Thyroid gland (tissue), 4 donors: ENCODE results near the gene GOLT1A. TPM values are rescaled to one million over a fixed set of nuclear protein-coding genes. Genes with fewer than 3 reads are reported as not detected.

Source experiments
- DNase-seq, 2 donors: peaks; one replicate each; pipeline ENCODE4 v3.0.0-alpha.2; 2019
- H3K27ac ChIP-seq, 3 donors: fragments of 200-600 bp; sonication (generic); 1 replicate in 2 of 3; 2 replicates in 1 of 3; pipeline ENCODE4 v1.5.1; 2016 to 2019; ENCODE audit warnings: mild to moderate bottlenecking in 1 of 3, moderate library complexity in 1 of 3
- H3K27me3 ChIP-seq: fragments of 200-600 bp; sonication (generic); one replicate; pipeline ENCODE4 v1.5.1; 2019
- H3K36me3 ChIP-seq, 2 donors: fragments of 200-600 bp; sonication (generic); one replicate each; pipeline ENCODE4 v1.5.1; 2016 to 2019
- H3K4me1 ChIP-seq, 2 donors: fragments of 200-600 bp; sonication (generic); one replicate each; pipeline ENCODE4 v1.5.1; 2017 to 2019
- H3K4me3 ChIP-seq, 3 donors: fragments of 200-600 bp; sonication (generic); replicated peaks in 1 of 3; 1 replicate in 2 of 3; 2 replicates in 1 of 3; pipeline ENCODE4 v1.5.1; 2016; ENCODE audit warnings: mild to moderate bottlenecking in 1 of 3
- H3K9me3 ChIP-seq: fragments of 200-600 bp; sonication (generic); one replicate; pipeline ENCODE4 v1.5.1; 2017
- POLR2A ChIP-seq, 2 donors: fragments of 450-650 bp; IDR thresholded peaks; one replicate each; pipeline ENCODE4 v1.6.1; 2017; ENCODE audit warnings: antibody characterized with exemption in 2 of 2, mild to moderate bottlenecking in 2 of 2, moderate library complexity in 1 of 2
- WGBS, 2 donors: methylation state at CpG; one replicate each; pipeline ENCODE4 v1.1.5; 2017; 5-methylcytosine and 5-hydroxymethylcytosine counted together
- intact Hi-C: fragments of 100-400 bp; cut with DNase I; formaldehyde crosslinking; loops from one replicate; pipeline ENCODE4 v1.15.1; 2023
- total RNA-seq, 4 donors: library from RNA; depleted of rRNA; stranded (reverse); fragments of >200 nt; gene quantifications; one replicate each; pipeline ENCODE4 v1.2.3, GENCODE V29; 2016
- TF ChIP-seq, protein P1 (sequence below), 6 experiments: fragments of 200-600 bp in 3 of 6; fragments of 450-650 bp in 3 of 6; sonication (generic) in 3 of 6; IDR thresholded peaks; one replicate each; pipeline ENCODE4 v1.5.1; 2016 to 2019; ENCODE audit warnings: antibody characterized with exemption in 6 of 6, mild to moderate bottlenecking in 2 of 6, inconsistent platforms in 1 of 6, moderate library complexity in 1 of 6

GOLT1A gene
- total RNA-seq, 4 donors from 2014 or later: 0.45 TPM; not detected in 3

GRCh38 chr1:204196068-204196795, 17.6 kb downstream of the GOLT1A start, which contains the start of gene KISS1:
Gene KISS1 (minus strand): TSS chr1:204196491. CDS start chr1:204192876, 3,615 bp downstream.
- no peaks in the 10 kb centered on the region for H3K27me3 ChIP-seq
- no peaks in the 10 kb centered on the region for H3K36me3 ChIP-seq
- no peak within 1 kb of the TSS for H3K27ac ChIP-seq
- WGBS, 2 donors: 25 to 42% methylated on average over 13 to 16 of the region's 18 CpGs
- intact Hi-C loops: no loop called here
- TF ChIP-seq, protein P1, sequence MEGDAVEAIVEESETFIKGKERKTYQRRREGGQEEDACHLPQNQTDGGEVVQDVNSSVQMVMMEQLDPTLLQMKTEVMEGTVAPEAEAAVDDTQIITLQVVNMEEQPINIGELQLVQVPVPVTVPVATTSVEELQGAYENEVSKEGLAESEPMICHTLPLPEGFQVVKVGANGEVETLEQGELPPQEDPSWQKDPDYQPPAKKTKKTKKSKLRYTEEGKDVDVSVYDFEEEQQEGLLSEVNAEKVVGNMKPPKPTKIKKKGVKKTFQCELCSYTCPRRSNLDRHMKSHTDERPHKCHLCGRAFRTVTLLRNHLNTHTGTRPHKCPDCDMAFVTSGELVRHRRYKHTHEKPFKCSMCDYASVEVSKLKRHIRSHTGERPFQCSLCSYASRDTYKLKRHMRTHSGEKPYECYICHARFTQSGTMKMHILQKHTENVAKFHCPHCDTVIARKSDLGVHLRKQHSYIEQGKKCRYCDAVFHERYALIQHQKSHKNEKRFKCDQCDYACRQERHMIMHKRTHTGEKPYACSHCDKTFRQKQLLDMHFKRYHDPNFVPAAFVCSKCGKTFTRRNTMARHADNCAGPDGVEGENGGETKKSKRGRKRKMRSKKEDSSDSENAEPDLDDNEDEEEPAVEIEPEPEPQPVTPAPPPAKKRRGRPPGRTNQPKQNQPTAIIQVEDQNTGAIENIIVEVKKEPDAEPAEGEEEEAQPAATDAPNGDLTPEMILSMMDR (IDR thresholded peaks at IDR 0.05): no peak
- no peak for TF ChIP-seq POLR2A (IDR thresholded peaks at IDR 0.05)
- no peaks in the 10 kb centered on the region for H3K4me1 ChIP-seq
- no peak for DNase-seq
- no peak within 1 kb of the TSS for H3K4me3 ChIP-seq
- H3K9me3 ChIP-seq: no peaks in the 10 kb centered on the region

DNA sequence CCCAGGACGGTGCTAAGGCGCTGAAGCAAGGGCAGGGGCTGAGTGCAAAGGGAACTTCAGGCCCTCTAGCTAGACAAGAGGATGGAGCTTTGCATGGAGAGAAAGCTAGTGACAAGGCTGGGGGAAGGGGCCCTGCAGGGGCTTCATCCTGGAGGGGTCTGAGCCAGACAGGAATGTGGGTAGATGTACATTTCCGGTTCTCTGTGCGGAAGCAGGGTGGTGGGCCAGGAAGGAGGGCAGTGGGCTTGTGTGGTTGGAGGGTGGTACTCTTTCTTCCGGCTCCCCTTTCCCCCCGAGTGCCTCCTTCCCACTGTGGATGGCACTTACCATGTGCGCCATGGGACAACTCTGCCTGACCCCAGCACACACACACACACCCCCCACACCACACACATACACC, 19.0 kb downstream of the GOLT1A start:
- Histone ChIP-seq H3K4me1 (peaks cover 0 to 7% of the 10 kb centered on the region in 2 donors), H3K9me3 (no peaks in the 10 kb centered on the region), H3K4me3 (no peak overlapping the region), H3K27me3 (no peaks in the 10 kb centered on the region), H3K36me3 (no peaks in the 10 kb centered on the region), H3K27ac (no peak overlapping the region)
- intact Hi-C loops: no loop called here
- DNase-seq: no peak
- no peak for TF ChIP-seq POLR2A (IDR thresholded peaks at IDR 0.05)
- TF ChIP-seq, protein P1 (IDR thresholded peaks at IDR 0.05): no peak
- 68 to 83% methylated on average over 7 of the region's 7 CpGs for WGBS, 2 donors

DNA sequence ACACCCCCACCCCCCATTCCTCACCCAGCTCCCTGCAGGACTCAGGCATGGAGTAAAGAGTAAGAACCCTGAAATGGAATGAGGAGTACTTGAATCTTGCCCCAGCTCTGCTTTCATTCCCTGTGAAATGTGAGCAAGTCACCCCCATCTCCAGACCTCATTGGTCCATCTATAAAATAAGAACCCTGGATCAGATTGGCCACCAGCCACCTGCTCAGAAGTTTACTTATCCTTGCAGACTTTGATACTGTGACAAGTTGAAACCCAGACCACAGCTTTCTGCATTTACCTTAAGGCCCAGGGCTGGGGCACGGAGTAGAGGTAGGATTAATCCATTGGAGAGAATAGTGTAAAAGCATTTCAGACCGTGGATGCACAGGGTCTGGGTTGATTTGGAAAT, 19.7 kb downstream of the GOLT1A start:
- intact Hi-C loops: no loop called here
- 65 to 73% methylated on average over 2 of the region's 2 CpGs for WGBS, 2 donors
- Histone ChIP-seq H3K4me1 (peaks cover 0 to 7% of the 10 kb centered on the region in 2 donors), H3K27me3 (no peaks in the 10 kb centered on the region), H3K27ac (no peak overlapping the region), H3K9me3 (no peaks in the 10 kb centered on the region), H3K36me3 (no peaks in the 10 kb centered on the region), H3K4me3 (no peak overlapping the region)
- DNase-seq: no peak
- TF ChIP-seq POLR2A (IDR thresholded peaks at IDR 0.05): no peak
- TF ChIP-seq, protein P1 (IDR thresholded peaks at IDR 0.05): no peak

GRCh38 chr1:204192589-204193352, 21.0 kb downstream of the GOLT1A start:
- intact Hi-C loops: no loop called here
- H3K9me3 ChIP-seq: no peaks in the 10 kb centered on the region
- H3K27ac ChIP-seq: no peak overlapping the region
- H3K27me3 ChIP-seq: no peaks in the 10 kb centered on the region
- WGBS, 2 donors: 64 to 90% methylated on average over 3 of the region's 3 CpGs
- DNase-seq: no peak
- TF ChIP-seq, protein P1 (IDR thresholded peaks at IDR 0.05): no peak
- no peak for TF ChIP-seq POLR2A (IDR thresholded peaks at IDR 0.05)
- H3K4me3 ChIP-seq: no peak overlapping the region
- no peaks in the 10 kb centered on the region for H3K36me3 ChIP-seq
- H3K4me1 ChIP-seq: peaks cover 0 to 7% of the 10 kb centered on the region in 2 donors

DNA sequence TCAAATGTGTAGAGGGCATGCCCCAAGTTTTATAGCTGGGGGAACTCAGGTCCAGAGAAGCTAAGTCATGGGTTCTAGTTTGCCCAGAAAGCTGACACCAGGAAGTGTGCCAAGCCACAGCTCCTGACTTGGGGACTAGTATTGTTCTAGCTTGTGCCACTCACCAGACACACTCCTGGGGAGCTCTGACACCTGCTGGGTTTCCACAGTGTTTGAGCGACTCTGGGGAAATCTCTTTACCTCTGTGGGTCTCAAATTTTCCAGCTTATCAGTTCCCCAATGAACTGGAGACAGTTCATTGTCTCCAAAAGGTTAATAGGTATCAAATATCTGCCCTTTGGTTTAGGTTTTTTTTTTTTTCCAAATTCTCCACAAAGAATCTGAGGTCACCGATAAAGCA, 21.7 kb downstream of the GOLT1A start:
- DNase-seq: no peak
- 91 to 92% methylated on average over 2 of the region's 2 CpGs for WGBS, 2 donors
- Histone ChIP-seq H3K27ac (no peak overlapping the region), H3K9me3 (no peaks in the 10 kb centered on the region), H3K4me3 (no peak overlapping the region), H3K27me3 (no peaks in the 10 kb centered on the region), H3K4me1 (peaks cover 0 to 7% of the 10 kb centered on the region in 2 donors), H3K36me3 (no peaks in the 10 kb centered on the region)
- TF ChIP-seq POLR2A (IDR thresholded peaks at IDR 0.05): no peak
- TF ChIP-seq, protein P1 (IDR thresholded peaks at IDR 0.05): no peak
- intact Hi-C loops: no loop called here
